ENCODE data around the gene SMIM1.
"Not testable (repeated sequence)": the region's sequence is repeated elsewhere in the genome, so short reads cannot be mapped to it uniquely, and the experiment has no call there.

The SMIM1 gene

DNA sequence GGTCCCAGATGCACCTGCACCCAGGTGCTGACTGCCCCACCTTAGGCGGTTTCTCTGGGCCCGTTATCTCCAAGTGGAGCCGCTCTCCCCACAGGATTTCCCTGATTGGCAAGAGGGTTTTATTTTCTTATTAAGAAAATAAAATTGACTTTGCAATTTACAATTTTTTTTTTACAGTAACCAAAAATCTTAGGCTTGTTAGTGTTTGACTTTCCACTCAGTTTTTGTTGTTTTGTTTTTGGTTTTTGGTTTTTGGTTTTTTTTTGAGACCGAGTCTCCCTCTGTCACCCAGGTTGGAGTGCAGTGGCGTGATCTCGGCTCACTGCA is 25.1 kb upstream of the SMIM1 start:
- H3K4me3 ChIP-seq (ENCODE audit: low read length) = peak overlapping the region; percentile 68
- H3K4me2 ChIP-seq (ENCODE audit: low read length) = peak overlapping the region; percentile 68

DNA sequence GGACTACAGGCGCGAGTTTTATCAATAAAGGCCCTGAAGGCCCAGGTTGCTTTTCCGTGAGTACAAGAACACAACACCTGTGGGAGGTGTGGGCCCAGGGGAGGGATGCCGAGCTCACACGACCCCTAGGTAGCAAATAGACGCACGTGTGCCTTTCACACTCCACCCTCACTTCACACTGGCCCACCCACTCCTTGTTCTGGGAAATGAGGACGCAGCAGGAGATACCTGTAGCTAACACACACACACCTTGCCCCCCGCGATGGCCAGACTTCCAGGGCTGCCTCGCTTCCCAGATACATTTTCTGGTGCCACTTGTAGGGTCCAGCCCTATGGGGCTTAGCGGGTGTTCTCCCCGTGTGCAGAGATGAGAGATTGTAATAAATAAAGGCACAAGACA is 24.6 kb upstream of the SMIM1 start:
- no peaks in the 10 kb centered on the region for H3K79me2 ChIP-seq (ENCODE audit: control insufficient read depth, low read length)
- H3K27me3 ChIP-seq (ENCODE audit: control insufficient read depth, low read length) = peaks cover 6% of the 10 kb centered on the region; the same call in 1 of the 2 replicates
- TF ChIP-seq CTCF (IDR thresholded peaks at IDR 0.05; ENCODE audit: low read depth, low read length, poor library complexity, severe bottlenecking) (no peak), EZH2phosphoT487 (IDR thresholded peaks at IDR 0.05; ENCODE audit: borderline replicate concordance, low read length) (no peak)
- peak overlapping the region; percentile 68 for H3K4me3 ChIP-seq (ENCODE audit: low read length)
- H3K27ac ChIP-seq (ENCODE audit: low read depth, low read length) = no peak overlapping the region
- H3K9me3 ChIP-seq (ENCODE audit: control insufficient read depth, insufficient read depth, low read length) = no peaks in the 10 kb centered on the region
- peaks cover 5% of the 10 kb centered on the region; the same call in 1 of the 2 replicates for H4K20me1 ChIP-seq (ENCODE audit: control insufficient read depth, insufficient read depth, low read depth, low read length)
- H3K4me2 ChIP-seq (ENCODE audit: low read length) = peak overlapping the region; percentile 68
- no peaks in the 10 kb centered on the region for H3F3A ChIP-seq (ENCODE audit: control insufficient read depth, insufficient read depth)
- H3K36me3 ChIP-seq (ENCODE audit: control insufficient read depth, low read length) = no peaks in the 10 kb centered on the region
- no peaks in the 10 kb centered on the region for H3K9me2 ChIP-seq (replicated peaks; ENCODE audit: control insufficient read depth, low read length)
- H3K4me1 ChIP-seq (ENCODE audit: control insufficient read depth, low read length) = peaks cover 10% of the 10 kb centered on the region; the same call in 1 of the 2 replicates

More for the DNA sequence above, 25.1 kb upstream of the SMIM1 start:
- H3K4me1 ChIP-seq (ENCODE audit: control insufficient read depth, low read length) = peaks cover 10% of the 10 kb centered on the region; the same call in 1 of the 2 replicates
- peaks cover 6% of the 10 kb centered on the region; the same call in 1 of the 2 replicates for H3K27me3 ChIP-seq (ENCODE audit: control insufficient read depth, low read length)
- peaks cover 5% of the 10 kb centered on the region; the same call in 1 of the 2 replicates for H4K20me1 ChIP-seq (ENCODE audit: control insufficient read depth, insufficient read depth, low read depth, low read length)
- TF ChIP-seq CTCF (IDR thresholded peaks at IDR 0.05; ENCODE audit: low read depth, low read length, poor library complexity, severe bottlenecking) (no peak), EZH2phosphoT487 (IDR thresholded peaks at IDR 0.05; ENCODE audit: borderline replicate concordance, low read length) (no peak)
- H3K9me3 ChIP-seq (ENCODE audit: control insufficient read depth, insufficient read depth, low read length) = no peaks in the 10 kb centered on the region
- H3K79me2 ChIP-seq (ENCODE audit: control insufficient read depth, low read length) = no peaks in the 10 kb centered on the region
- H3K27ac ChIP-seq (ENCODE audit: low read depth, low read length) = no peak overlapping the region
- H3F3A ChIP-seq (ENCODE audit: control insufficient read depth, insufficient read depth) = no peaks in the 10 kb centered on the region
- no peaks in the 10 kb centered on the region for H3K36me3 ChIP-seq (ENCODE audit: control insufficient read depth, low read length)
- H3K9me2 ChIP-seq (replicated peaks; ENCODE audit: control insufficient read depth, low read length) = no peaks in the 10 kb centered on the region

DNA sequence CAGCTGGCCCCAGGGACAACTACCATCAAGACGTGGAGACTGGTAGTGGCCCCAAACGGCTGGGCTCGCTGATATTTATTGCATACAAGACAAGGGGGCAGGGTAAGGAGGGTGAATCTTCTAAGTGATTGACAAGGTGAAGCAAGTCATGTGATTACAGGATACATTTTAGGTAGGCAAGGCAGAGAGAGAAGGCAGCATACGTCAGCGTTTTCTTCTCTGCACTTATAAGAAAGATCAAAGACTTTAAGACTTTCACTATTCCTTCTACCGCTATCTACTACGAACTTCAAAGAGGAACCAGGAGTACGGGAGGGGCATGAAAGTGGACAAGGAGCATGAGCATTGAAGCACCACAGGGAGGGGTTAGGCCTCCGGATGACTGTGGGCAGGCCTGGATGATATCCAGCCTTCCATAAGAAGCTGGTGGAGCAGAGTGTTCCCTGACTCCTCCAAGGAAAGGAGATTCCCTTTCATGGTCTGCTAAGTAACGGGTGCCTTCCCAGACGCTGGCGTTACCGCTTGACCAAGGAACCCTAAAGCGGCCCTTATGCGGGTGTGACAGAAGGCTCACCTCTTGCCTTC is 24.1 kb upstream of the SMIM1 start:
- not testable (repeated sequence) for H3K79me2 ChIP-seq (ENCODE audit: control insufficient read depth, low read length)

GRCh38 chr1:3749512-3749911 is 23.0 kb upstream of the SMIM1 start:
- no peak overlapping the region for H3K4me3 ChIP-seq (ENCODE audit: low read length)
- peaks cover 10% of the 10 kb centered on the region; the same call in 1 of the 2 replicates for H3K4me1 ChIP-seq (ENCODE audit: control insufficient read depth, low read length)
- H3K79me2 ChIP-seq (ENCODE audit: control insufficient read depth, low read length) = no peaks in the 10 kb centered on the region
- H3K9me2 ChIP-seq (replicated peaks; ENCODE audit: control insufficient read depth, low read length) = no peaks in the 10 kb centered on the region
- TF ChIP-seq EZH2phosphoT487 (IDR thresholded peaks at IDR 0.05; ENCODE audit: borderline replicate concordance, low read length) (no peak), CTCF (IDR thresholded peaks at IDR 0.05; ENCODE audit: low read depth, low read length, poor library complexity, severe bottlenecking) (no peak)
- no peaks in the 10 kb centered on the region for H3K9me3 ChIP-seq (ENCODE audit: control insufficient read depth, insufficient read depth, low read length)
- H3K27ac ChIP-seq (ENCODE audit: low read depth, low read length) = no peak overlapping the region
- peaks cover 5% of the 10 kb centered on the region; the same call in 1 of the 2 replicates for H4K20me1 ChIP-seq (ENCODE audit: control insufficient read depth, insufficient read depth, low read depth, low read length)
- no peaks in the 10 kb centered on the region for H3F3A ChIP-seq (ENCODE audit: control insufficient read depth, insufficient read depth)
- H3K4me2 ChIP-seq (ENCODE audit: low read length) = no peak overlapping the region
- no peaks in the 10 kb centered on the region for H3K36me3 ChIP-seq (ENCODE audit: control insufficient read depth, low read length)
- H3K27me3 ChIP-seq (ENCODE audit: control insufficient read depth, low read length) = peaks cover 6% of the 10 kb centered on the region; the same call in 1 of the 2 replicates

More for the DNA sequence above, 24.1 kb upstream of the SMIM1 start:
- H3K9me2 ChIP-seq (replicated peaks; ENCODE audit: control insufficient read depth, low read length); H3K4me3 ChIP-seq (ENCODE audit: low read length); H3K9me3 ChIP-seq (ENCODE audit: control insufficient read depth, insufficient read depth, low read length); H4K20me1 ChIP-seq (ENCODE audit: control insufficient read depth, insufficient read depth, low read depth, low read length); H3K27ac ChIP-seq (ENCODE audit: low read depth, low read length); H3K4me1 ChIP-seq (ENCODE audit: control insufficient read depth, low read length); H3F3A ChIP-seq (ENCODE audit: control insufficient read depth, insufficient read depth); H3K27me3 ChIP-seq (ENCODE audit: control insufficient read depth, low read length); H3K4me2 ChIP-seq (ENCODE audit: low read length); H3K36me3 ChIP-seq (ENCODE audit: control insufficient read depth, low read length): not testable (repeated sequence)
